HL-60 (cell line): ENCODE measurements around the gene RHBDL1.

Source experiments
- DNase-seq, 2 experiments: peaks; one replicate each; pipeline ENCODE4 v3.0.0-alpha.2; 2010 to 2020; ENCODE audit warnings: low read depth in 1 of 2, low spot score in 1 of 2
- H3K27ac ChIP-seq: fragments of 250-450 bp; sonication (Bioruptor Pico); replicated peaks from 2 replicates; pipeline ENCODE4 v1.5.1; 2020; ENCODE audit warnings: mild to moderate bottlenecking, moderate library complexity
- H3K27me3 ChIP-seq: fragments of 250-450 bp; sonication (Bioruptor Pico); 2 replicates; pipeline ENCODE4 v1.5.1; 2021; ENCODE audit warnings: mild to moderate bottlenecking, moderate library complexity; ENCODE audit not compliant: insufficient read depth, poor library complexity, severe bottlenecking
- H3K4me3 ChIP-seq: replicated peaks from 2 replicates; pipeline ENCODE4 v1.5.1; 2011; ENCODE audit warnings: mild to moderate bottlenecking, control low read depth, low read length; ENCODE audit not compliant: insufficient read depth
- GABPA ChIP-seq: IDR thresholded peaks from 2 replicates; pipeline ENCODE4 v1.6.1; 2012; ENCODE audit warnings: low read depth
- POLR2AphosphoS5 ChIP-seq: IDR thresholded peaks from 2 replicates; pipeline ENCODE4 v1.6.1; 2012; ENCODE audit warnings: low read depth
- REST ChIP-seq: IDR thresholded peaks from 2 replicates; pipeline ENCODE4 v1.6.1; 2012; ENCODE audit warnings: low read depth; ENCODE audit not compliant: insufficient replicate concordance
- SPI1 ChIP-seq: IDR thresholded peaks from 2 replicates; pipeline ENCODE4 v1.6.1; 2012; ENCODE audit warnings: low read depth, mild to moderate bottlenecking, borderline replicate concordance
- TF ChIP-seq, protein P1 (sequence below): IDR thresholded peaks from one replicate; pipeline ENCODE4 v1.5.1; 2011; ENCODE audit warnings: low read length, control low read depth, inconsistent platforms; ENCODE audit not compliant: insufficient read depth

The RHBDL1 gene

DNA sequence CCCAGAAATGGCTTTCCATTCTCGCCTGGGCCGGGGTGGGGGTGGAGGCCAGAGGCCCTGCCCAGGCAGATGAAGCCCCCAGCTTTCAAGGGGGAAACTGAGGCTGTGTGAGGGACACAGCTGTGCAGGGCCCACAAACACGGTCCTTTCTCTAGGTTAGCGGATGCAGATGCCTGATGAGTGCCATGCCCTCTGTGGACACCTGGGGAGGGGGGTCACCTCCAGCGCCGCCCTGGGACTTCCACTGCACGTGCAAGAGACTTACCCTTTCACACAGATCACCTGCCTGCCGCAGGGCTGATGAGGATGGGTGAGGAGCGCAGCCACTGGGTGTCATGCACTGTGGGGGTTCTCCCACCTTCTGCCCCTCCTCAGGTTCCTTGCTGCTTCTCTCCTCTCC, 42.9 kb downstream of the RHBDL1 start:
- H3K4me3 ChIP-seq = no peak overlapping the region
- no peak for TF ChIP-seq GABPA
- no peak for TF ChIP-seq SPI1
- no peak for TF ChIP-seq POLR2AphosphoS5
- TF ChIP-seq, protein P1, sequence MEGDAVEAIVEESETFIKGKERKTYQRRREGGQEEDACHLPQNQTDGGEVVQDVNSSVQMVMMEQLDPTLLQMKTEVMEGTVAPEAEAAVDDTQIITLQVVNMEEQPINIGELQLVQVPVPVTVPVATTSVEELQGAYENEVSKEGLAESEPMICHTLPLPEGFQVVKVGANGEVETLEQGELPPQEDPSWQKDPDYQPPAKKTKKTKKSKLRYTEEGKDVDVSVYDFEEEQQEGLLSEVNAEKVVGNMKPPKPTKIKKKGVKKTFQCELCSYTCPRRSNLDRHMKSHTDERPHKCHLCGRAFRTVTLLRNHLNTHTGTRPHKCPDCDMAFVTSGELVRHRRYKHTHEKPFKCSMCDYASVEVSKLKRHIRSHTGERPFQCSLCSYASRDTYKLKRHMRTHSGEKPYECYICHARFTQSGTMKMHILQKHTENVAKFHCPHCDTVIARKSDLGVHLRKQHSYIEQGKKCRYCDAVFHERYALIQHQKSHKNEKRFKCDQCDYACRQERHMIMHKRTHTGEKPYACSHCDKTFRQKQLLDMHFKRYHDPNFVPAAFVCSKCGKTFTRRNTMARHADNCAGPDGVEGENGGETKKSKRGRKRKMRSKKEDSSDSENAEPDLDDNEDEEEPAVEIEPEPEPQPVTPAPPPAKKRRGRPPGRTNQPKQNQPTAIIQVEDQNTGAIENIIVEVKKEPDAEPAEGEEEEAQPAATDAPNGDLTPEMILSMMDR = no peak
- TF ChIP-seq REST = no peak
- no peak overlapping the region for H3K27ac ChIP-seq
- DNase-seq = no peak
- H3K27me3 ChIP-seq = peaks cover 7% of the 10 kb centered on the region

DNA sequence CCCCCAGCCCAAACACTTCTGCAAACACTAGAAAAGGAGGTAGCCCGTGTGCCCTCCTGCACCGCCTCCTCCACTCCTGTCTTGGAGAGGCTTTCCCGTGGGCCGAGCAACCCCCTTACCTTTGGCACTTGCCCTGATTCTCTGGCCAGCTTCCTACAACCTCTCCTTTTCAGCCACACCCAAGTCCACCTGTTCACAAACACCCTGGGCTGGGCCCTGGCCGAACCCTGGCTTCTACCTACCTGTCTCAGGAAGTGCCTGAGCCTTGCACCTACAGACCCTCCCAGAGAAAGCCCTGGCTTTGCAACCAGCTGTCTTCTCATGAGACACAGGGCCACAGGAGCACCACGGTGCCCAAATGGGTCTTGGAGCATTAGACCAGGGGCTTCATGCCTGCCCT, 43.5 kb downstream of the RHBDL1 start:
- no peak for DNase-seq
- Histone ChIP-seq H3K27ac (no peak overlapping the region), H3K4me3 (no peak overlapping the region), H3K27me3 (peaks cover 7% of the 10 kb centered on the region)
- no peak for TF ChIP-seq REST
- TF ChIP-seq SPI1 = no peak
- TF ChIP-seq, protein P1 = no peak
- TF ChIP-seq GABPA = no peak
- TF ChIP-seq POLR2AphosphoS5 = no peak

DNA sequence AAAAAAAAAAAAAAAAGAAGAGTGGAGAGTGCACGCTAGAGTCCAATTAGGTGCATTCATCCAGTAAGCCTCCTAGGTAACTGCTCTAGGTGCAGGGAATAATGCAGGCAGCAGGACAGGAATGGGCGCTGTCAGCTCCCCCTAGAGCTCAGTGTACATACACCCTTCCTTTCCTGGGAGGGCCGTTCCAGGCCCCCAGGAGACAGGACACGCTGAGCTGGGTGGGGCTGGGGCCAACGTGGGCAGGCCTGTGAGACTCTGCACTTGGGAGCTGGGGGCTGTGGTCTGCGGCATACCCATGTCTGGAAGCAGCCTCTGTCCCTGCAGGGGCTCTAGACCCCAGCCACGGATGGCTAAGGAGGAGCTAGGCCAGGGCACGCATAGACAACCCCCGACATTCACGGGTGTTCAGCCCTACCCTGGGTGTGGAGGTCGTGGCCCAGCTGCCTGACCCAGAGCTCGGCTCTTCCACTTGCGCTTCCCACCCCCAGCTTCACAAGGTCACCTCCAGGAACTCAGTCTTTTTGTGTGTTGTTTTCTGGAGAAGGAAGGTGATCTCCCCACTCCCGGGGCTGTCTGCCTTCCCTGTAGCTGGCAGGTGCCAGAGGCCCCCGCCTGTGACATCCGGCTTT, 44.5 kb downstream of the RHBDL1 start:
- DNase-seq = peak in 1 of 2 experiments; percentile 21
- H3K27ac ChIP-seq = peak overlapping the region; percentile 84

More for the DNA sequence above, 44.5 kb downstream of the RHBDL1 start:
- peaks cover 5% of the 10 kb centered on the region for H3K27me3 ChIP-seq
- H3K4me3 ChIP-seq = peak overlapping the region; percentile 52
- TF ChIP-seq GABPA = no peak
- TF ChIP-seq, protein P1 = no peak
